ENCODE measurements around the gene ZNF236. TPM values are rescaled to one million over a fixed set of nuclear protein-coding genes. Genes with fewer than 3 reads are reported as not detected.
"Not testable (repeated sequence)": the region's sequence is repeated elsewhere in the genome, so short reads cannot be mapped to it uniquely, and the experiment has no call there.

The ZNF236 gene
- polyA plus RNA-seq, 3 donors: 1.1 to 3.6 (median 2.1) TPM

GRCh38 chr18:76956648-76957047, 134.3 kb downstream of the ZNF236 start:
- H3K27ac ChIP-seq (ENCODE audit: low read depth, low read length): no peak overlapping the region
- WGBS, 3 donors: 96 to 98% (median 96%) methylated on average over 11 of the region's 11 CpGs

- H3K27ac ChIP-seq (ENCODE audit: low read depth, low read length): no peak overlapping the region
- WGBS, 3 donors: 79 to 92% (median 84%) methylated on average over 18 of the region's 18 CpGs
Observed at GRCh38 chr18:76957384-76958355, 135.3 kb downstream of the ZNF236 start.

GRCh38 chr18:76958692-76959341, 136.5 kb downstream of the ZNF236 start:
- 50 to 72% (median 55%) methylated on average over 16 of the region's 16 CpGs for WGBS, 3 donors
- H3K27ac ChIP-seq (ENCODE audit: low read depth, low read length): no peak overlapping the region

DNA sequence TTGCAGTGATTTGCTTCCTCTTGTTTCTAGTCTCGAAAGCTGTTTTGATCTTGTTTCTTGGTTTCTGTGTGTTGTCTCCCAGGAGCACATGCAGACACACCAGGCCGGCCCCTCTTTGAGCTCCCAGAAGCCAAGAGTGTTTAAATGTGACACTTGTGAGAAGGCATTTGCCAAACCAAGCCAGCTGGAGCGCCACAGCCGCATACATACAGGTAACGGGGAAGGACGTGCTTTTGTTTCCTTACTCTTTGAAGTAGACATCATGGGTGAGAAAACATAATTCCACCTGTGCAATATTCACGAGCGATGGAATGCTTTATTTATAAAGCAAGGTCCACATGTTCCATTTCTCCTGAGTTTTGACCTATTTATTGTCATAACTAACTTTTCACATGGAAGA, 137.2 kb downstream of the ZNF236 start:
- WGBS, 3 donors: 87 to 93% (median 88%) methylated on average over 8 of the region's 8 CpGs

GRCh38 chr18:76960528-76961035, 138.2 kb downstream of the ZNF236 start:
- H3K27ac ChIP-seq (ENCODE audit: low read depth, low read length): no peak overlapping the region
- WGBS, 3 donors: 94 to 96% (median 96%) methylated on average over 16 of the region's 16 CpGs

More for the DNA sequence above, 137.2 kb downstream of the ZNF236 start:
- no peak overlapping the region for H3K27ac ChIP-seq (ENCODE audit: low read depth, low read length)

DNA sequence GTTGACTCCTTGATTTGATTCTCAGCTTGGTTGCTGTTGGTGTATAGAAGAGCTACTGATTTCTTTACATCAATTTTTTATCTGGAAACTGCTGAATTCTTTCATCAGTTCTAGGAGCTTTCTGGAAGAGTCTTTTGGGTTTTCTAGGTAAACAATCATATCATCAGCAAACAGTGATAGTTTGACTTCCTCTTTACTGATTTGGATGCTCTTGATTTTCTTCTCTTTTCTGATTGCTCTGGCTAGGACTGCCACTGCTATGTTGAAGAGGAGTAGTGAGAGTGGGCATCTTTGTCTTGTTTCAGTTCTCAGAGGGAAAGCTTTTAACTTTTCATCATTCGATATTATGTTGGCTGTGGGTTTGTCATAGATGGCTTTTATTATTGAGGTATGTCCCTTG, 140.5 kb downstream of the ZNF236 start:
- no peak overlapping the region for H3K27ac ChIP-seq (ENCODE audit: low read depth, low read length)
- 93 to 98% (median 98%) methylated on average over 1 of the region's 1 CpG for WGBS, 3 donors

GRCh38 chr18:76963936-76964335, 141.6 kb downstream of the ZNF236 start:
- WGBS, 3 donors: 86 to 94% (median 93%) methylated on average over 2 of the region's 2 CpGs

GRCh38 chr18:76965555-76966151, 143.3 kb downstream of the ZNF236 start:
- 92 to 97% (median 95%) methylated on average over 11 of the region's 11 CpGs for WGBS, 3 donors
- not testable (repeated sequence) for H3K27ac ChIP-seq (ENCODE audit: low read depth, low read length)

More at GRCh38 chr18:76963936-76964335, 141.6 kb downstream of the ZNF236 start:
- no peak overlapping the region for H3K27ac ChIP-seq (ENCODE audit: low read depth, low read length)

- H3K27ac ChIP-seq (ENCODE audit: low read depth, low read length): not testable (repeated sequence)
Observed at GRCh38 chr18:76967299-76967698, 144.9 kb downstream of the ZNF236 start.

- 58 to 68% (median 60%) methylated on average over 17 of the region's 17 CpGs for WGBS, 3 donors
- no peak overlapping the region for H3K27ac ChIP-seq (ENCODE audit: low read depth, low read length)
Observed at GRCh38 chr18:76967721-76968472, 145.5 kb downstream of the ZNF236 start.

GRCh38 chr18:76970770-76971559, 148.6 kb downstream of the ZNF236 start:
- H3K27ac ChIP-seq (ENCODE audit: low read depth, low read length): no peak overlapping the region
- WGBS, 3 donors: 72 to 81% (median 76%) methylated on average over 11 of the region's 11 CpGs

GRCh38 chr18:76972241-76972640, 149.9 kb downstream of the ZNF236 start:
- WGBS, 3 donors: 86 to 92% (median 90%) methylated on average over 6 of the region's 6 CpGs
- H3K27ac ChIP-seq (ENCODE audit: low read depth, low read length): no peak overlapping the region

DNA sequence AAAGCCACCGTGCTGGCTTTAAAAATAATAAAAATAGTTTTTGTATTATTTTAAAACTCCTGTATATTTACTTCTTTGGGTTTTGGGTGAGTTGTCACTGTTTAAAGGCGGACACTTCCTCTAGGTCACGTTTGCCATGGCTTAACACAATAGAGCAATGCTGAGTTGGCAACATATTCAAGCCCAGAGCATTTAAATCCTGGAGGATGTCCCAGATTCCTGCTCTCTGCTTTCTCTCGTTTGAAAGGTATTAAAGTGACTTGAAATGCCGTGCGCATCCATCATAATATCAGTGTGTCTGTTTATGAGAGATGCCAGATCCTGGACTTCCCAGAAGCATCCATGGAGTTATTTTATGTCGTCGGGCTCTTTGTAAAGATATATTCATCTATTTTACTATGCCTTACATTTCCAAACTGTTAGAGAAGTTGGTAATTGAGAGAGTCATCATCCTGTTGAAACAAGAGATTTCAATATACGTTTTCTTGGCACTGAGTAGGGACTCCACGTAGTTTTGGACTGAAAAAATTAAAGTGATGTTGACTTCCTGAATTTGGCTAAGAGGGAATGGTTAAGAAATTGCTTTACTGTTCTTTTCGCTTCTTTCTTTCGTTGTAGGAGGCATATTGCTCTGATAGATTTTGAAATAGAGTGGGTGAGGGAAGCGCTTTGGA, 150.6 kb downstream of the ZNF236 start:
- no peak overlapping the region for H3K27ac ChIP-seq (ENCODE audit: low read depth, low read length)
- 62 to 78% (median 62%) methylated on average over 13 of the region's 13 CpGs for WGBS, 3 donors

- H3K27ac ChIP-seq (ENCODE audit: low read depth, low read length): no peak overlapping the region
- 90 to 96% (median 95%) methylated on average over 20 of the region's 20 CpGs for WGBS, 3 donors
Observed at GRCh38 chr18:76973520-76974266, 151.3 kb downstream of the ZNF236 start.

GRCh38 chr18:76974386-76974785, 152.0 kb downstream of the ZNF236 start:
- 91 to 95% (median 94%) methylated on average over 5 of the region's 5 CpGs for WGBS, 3 donors
- H3K27ac ChIP-seq (ENCODE audit: low read depth, low read length): no peak overlapping the region

DNA sequence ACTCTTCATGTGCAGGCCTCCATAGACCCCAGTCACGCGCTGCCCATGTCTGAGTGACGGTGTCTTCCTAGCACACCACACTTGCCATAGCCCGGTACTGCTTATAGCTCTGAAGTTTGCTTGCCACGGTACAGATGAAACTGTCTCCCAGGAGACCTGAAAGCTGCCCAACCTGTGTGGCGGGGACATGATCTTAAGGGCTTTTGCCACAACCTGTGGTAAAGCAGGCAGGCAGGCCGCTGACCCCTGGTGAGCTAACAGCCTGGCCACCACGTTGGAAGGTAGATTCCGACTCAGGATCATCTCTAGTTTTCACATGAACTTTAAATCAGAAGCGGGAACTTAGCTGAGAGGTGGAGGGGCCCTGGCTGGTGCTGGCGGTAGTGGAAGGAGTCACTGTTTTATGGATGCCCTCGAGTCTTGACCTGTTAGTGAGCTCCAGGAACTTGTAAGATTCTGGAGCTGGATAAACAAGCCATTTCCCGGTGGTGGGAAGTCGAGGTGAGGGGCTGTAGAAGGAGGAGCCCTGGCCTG, 153.3 kb downstream of the ZNF236 start:
- WGBS, 3 donors: 85 to 92% (median 86%) methylated on average over 14 of the region's 14 CpGs
- no peak overlapping the region for H3K27ac ChIP-seq (ENCODE audit: low read depth, low read length)
